Left renal pelvis (tissue), 4 donors: Measurements from ENCODE around the gene TMEM138. TPM values are rescaled to one million over a fixed set of nuclear protein-coding genes. Genes with fewer than 3 reads are reported as not detected.

Experiments used
- DNase-seq, 4 donors: peaks; one replicate each; pipeline ENCODE4 v3.0.0-alpha.2; 2013; ENCODE audit warnings: low read depth in 4 of 4, low spot score in 3 of 4
- polyA plus RNA-seq, 4 donors: library from polyadenylated mRNA; unstranded; fragments of 120-200 nt; gene quantifications; one replicate each; pipeline ENCODE4 v1.2.1, GENCODE V29; 2013; ENCODE audit not compliant: insufficient read length in 4 of 4

TMEM138 gene
- polyA plus RNA-seq, 4 donors: 39.4 to 50.7 (median 46.1) TPM

- DNase-seq: no peak
Measured at GRCh38 chr11:61403658-61404057, 41.5 kb downstream of the TMEM138 start.

- no peak for DNase-seq
Measured at GRCh38 chr11:61404103-61404502, 41.9 kb downstream of the TMEM138 start.

- DNase-seq: no peak
Measured at GRCh38 chr11:61404641-61405040, 42.5 kb downstream of the TMEM138 start.

- no peak for DNase-seq
Measured at GRCh38 chr11:61406067-61406466, 43.9 kb downstream of the TMEM138 start.

- no peak for DNase-seq
Measured at GRCh38 chr11:61406991-61407728, 45.0 kb downstream of the TMEM138 start.

GRCh38 chr11:61411589-61411988, 49.4 kb downstream of the TMEM138 start:
- no peak for DNase-seq

GRCh38 chr11:61413496-61413895, 51.3 kb downstream of the TMEM138 start:
- DNase-seq: no peak

GRCh38 chr11:61414547-61414946, 52.4 kb downstream of the TMEM138 start:
- DNase-seq: no peak

GRCh38 chr11:61415381-61415780, 53.2 kb downstream of the TMEM138 start:
- no peak for DNase-seq

- no peak for DNase-seq
Measured at GRCh38 chr11:61416941-61417340, 54.8 kb downstream of the TMEM138 start.

- no peak for DNase-seq
Measured at GRCh38 chr11:61417670-61418069, 55.5 kb downstream of the TMEM138 start.

- no peak for DNase-seq
Measured at GRCh38 chr11:61418136-61418535, 56.0 kb downstream of the TMEM138 start.

Other genes with a start within 250 kb of the TMEM138 start
- gene VPS37C, start 200.9 kb upstream of the TMEM138 start, polyA plus RNA-seq: 10 to 100 TPM; 14.1 to 22.8 (median 17.1) TPM
- gene PGA3, start 158.9 kb upstream of the TMEM138 start, polyA plus RNA-seq: 1 to 10 TPM in 1 of 4 donors, under 1 TPM in 2, not detected in 1; 0.29 to 1.3 (median 0.32) TPM
- 1 to 10 TPM in 1 of 4 donors, under 1 TPM in 2, not detected in 1; 0.86 to 1.9 (median 0.90) TPM for gene PGA4, start 140.0 kb upstream of the TMEM138 start, polyA plus RNA-seq
- gene PGA5, start 121.2 kb upstream of the TMEM138 start, polyA plus RNA-seq: 1 to 10 TPM in 1 of 4 donors, under 1 TPM in 3; 0.11 to 1.0 (median 0.32) TPM
- gene VWCE, start 67.1 kb upstream of the TMEM138 start, polyA plus RNA-seq: 1 to 10 TPM; 1.5 to 4.1 (median 2.9) TPM
- gene DDB1, start 29.3 kb upstream of the TMEM138 start, polyA plus RNA-seq: 100 to 1,000 TPM; 160 to 225 (median 204) TPM
- 10 to 100 TPM; 28.0 to 63.9 (median 48.7) TPM for gene TKFC, start 29.1 kb upstream of the TMEM138 start, polyA plus RNA-seq
- gene CYB561A3, start 492 bp upstream of the TMEM138 start, polyA plus RNA-seq: 10 to 100 TPM; 26.6 to 32.9 (median 28.6) TPM
- 10 to 100 TPM; 32.9 to 36.3 (median 35.3) TPM for gene TMEM216, start 30.2 kb downstream of the TMEM138 start, polyA plus RNA-seq
- gene CPSF7, start 67.6 kb downstream of the TMEM138 start, polyA plus RNA-seq: 100 to 1,000 TPM; 101 to 119 (median 104) TPM
- 10 to 100 TPM; 44.6 to 60.7 (median 45.9) TPM for gene SDHAF2, start 67.8 kb downstream of the TMEM138 start, polyA plus RNA-seq
- 1 to 10 TPM; 1.2 to 3.0 (median 1.5) TPM for gene LRRC10B, start 146.4 kb downstream of the TMEM138 start, polyA plus RNA-seq
- 1 to 10 TPM; 1.2 to 7.3 (median 5.7) TPM for gene SYT7, start 218.7 kb downstream of the TMEM138 start, polyA plus RNA-seq